GM23248 (cell line): ENCODE data around the gene CRY2.

Experiments used
- EZH2 ChIP-seq: fragments of 200-600 bp; sonication (generic); IDR thresholded peaks from 2 replicates; pipeline ENCODE4 v1.6.1; 2018; ENCODE audit warnings: antibody characterized with exemption, mild to moderate bottlenecking; ENCODE audit not compliant: insufficient read depth, poor library complexity, severe bottlenecking
- EZH2phosphoT487 ChIP-seq: fragments of 200-600 bp; sonication (generic); IDR thresholded peaks from 2 replicates; pipeline ENCODE4 v1.6.1; 2018; ENCODE audit warnings: antibody characterized with exemption, moderate library complexity, mild to moderate bottlenecking, low read depth; ENCODE audit not compliant: insufficient read depth

DNA sequence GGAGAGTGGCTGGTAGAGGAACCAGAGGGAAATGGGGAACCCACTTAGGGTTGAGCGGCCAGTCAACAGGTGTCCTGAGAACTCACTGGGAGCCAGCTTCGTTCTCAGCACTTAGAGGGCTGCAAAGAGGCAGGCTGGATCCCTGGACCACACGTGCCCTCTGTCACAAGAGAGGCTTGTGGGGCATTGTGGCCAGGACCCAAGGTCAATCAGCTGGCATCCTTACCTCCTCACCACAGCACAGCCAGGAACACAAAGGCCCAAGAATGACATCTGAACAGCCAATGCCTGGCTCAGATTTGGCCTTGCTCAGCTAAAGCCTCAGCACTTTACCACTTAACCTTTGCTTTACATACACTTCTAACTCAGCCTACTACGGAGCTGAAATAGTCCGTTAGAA lies 45.6 kb downstream of the CRY2 start:
- no peak for TF ChIP-seq EZH2
- no peak for TF ChIP-seq EZH2phosphoT487
